GM21825 (cell line): ENCODE data around the gene FGF22.
A peak's percentile ranks its signal among the peaks of the same experiment; 100 is the strongest.
"Not testable (repeated sequence)": the region's sequence is repeated elsewhere in the genome, so short reads cannot be mapped to it uniquely, and the experiment has no call there.

ENCODE experiments used
- ATAC-seq: cut with Tn5 transposase; IDR thresholded peaks from one replicate; pipeline ENCODE4 v1.9.1; 2021; ENCODE audit warnings: mild to moderate bottlenecking, moderate library complexity; ENCODE audit not compliant: unreplicated experiment

The FGF22 gene

DNA sequence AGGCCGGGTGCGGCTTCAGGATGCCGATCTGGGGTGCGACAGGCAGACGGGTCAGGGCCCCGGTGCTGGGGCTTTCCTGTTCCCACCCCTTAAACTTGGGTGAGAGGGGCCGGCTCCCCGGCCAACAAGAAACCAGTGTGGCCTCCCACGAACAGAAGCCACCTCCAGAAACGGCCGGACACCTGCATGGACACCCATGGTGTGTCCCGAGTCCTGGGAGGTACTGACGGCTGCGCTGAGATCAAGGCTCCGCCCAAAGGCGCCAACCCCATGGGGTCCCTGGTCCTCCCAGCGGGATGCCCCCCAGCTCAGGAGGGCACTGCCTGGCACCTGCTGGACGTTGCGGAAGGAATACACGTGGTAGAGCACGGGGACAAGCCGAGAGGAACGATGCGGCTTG, 17.9 kb upstream of the FGF22 start:
- ATAC-seq: no peak

DNA sequence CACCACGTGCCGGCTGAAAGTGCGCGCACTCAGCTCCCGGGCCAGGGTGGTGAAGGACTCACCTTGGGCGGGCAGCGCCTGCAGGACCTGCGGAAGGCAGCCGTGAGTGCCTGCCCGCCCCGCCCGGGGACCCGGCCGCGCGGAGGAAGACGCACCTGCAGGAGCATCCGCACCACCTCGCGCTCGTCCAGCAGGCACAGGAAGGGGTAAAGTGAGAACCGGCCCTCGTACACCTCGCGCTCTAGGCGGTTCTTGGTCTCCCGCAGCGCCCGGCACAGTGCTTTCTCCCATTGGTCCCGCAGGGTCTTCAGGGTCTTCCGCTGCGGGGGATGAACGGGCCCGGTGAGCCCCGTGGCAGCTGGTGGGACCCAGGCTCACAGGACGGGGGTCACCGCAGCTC, 17.0 kb upstream of the FGF22 start:
- ATAC-seq: no peak

DNA sequence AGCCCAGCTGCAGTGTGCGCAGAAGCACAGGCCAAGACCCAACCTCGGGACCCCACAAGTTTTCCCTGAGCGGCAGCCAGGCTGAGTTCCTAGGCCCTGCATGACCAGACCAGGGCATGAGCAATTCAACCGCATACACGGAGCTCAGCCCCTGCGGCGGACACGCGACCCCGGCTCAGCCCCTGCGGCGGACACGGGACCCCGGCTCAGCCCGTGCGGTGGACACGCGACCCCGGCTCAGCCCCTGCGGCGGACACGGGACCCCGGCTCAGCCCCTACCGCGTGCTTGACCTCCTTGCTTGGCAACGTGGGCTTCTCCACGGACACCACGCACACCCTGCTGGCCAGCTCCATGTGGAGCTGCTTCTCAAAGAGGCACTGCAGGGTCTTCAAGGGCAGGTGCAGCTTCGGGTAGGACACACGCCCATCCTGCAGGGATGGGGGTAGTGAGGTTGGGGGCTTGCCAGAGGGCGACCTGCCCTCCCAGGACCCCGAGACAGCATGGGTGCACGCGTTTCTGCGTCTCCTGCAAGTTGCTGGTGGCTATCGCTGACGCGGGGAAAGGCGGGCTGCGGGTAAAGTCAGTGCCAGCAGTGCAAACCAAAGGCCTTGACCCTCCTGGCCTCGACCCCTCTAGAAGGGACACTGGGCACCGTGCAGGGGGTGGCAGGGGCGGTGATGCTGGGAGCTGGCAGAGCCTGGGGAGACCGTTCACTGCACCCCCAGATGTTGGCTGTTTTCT, 16.3 kb upstream of the FGF22 start:
- no peak for ATAC-seq

DNA sequence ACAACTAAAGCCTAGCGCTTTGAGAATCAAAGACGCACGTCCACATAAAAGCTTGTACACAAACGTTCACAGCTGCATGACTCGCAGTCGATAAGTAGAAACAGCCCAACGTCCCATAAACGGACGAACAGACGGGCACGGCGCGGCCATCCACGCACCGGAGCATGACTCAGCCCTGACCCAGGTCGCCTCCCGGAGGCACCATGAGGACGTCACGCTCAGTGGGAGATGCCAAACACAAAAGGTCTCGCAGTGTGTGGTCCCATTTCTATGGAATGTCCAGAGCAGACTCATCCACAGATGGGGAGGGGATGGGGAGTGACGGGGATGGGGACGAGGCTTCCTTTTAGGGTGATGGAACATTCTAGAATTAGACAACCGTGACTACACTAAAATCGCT, 15.7 kb upstream of the FGF22 start:
- no peak for ATAC-seq

DNA sequence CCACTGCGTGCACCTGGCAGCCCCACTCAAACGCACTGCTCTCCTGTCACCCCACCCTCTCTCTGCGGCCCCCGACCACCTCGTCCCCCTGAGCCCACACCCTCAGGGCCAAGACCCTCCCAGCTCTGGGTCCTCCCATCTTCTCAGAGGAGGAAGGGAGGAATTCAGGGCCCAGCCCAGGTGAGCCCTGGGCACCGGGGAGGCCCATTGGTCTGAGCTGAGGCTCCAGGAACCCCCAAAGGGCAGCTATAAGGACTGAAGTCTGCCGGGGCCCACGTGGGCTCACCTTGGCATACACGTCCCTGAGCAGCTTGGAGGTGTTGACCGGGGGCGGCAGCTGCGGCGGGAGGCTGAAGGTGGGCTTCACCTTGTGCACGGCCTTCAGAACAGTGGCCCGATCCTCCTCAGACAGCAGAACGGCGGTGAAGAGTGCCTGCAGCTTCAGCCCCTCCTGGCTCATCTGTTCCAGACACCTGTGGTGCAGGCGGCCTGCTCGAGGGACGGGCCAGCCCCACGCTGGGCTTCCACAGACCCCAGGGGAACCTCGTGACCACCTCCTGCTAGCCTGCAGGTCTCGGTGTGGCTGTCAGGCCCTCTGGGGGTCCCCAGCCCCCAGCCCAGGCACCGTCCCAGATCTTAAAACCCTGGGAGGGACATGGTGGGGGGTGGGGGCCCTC, 15.1 kb upstream of the FGF22 start:
- no peak for ATAC-seq

DNA sequence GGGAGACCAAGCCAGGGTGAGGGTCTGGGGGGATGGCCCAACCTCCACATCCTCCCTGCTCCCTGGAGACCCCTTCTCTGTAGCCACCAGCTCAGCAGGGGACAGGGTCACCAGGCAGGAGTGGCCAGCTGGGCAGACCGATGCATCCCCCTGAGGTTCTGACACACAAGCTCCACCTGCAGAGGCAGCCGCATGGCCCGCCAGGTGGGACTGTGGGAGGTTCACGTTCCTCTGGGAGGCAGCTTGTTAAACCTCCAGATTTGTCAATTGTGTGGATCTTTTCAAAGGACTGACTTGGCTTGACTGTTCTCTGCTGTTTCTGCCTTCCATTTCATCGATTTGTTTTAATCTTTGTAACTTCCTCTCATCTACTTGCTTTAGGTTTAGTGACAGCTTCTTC, 14.4 kb upstream of the FGF22 start:
- ATAC-seq: no peak

DNA sequence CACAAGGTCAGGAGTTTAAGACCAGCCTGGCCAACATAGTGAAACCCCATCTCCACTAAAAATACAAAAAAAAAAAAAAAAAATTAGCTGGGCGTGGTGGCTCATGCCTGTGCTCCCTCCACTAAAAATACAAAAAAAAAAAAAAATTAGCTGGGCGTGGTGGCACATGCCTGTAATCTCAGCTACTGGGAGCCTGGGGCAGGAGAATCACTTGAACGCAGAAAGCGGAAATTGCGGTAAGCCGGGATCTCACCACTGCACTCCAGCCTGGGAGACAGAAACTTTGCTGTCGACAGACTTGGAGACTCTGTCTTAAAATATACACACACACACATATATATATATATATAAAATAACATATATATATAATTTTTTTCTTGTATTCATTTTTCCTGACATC, 13.1 kb upstream of the FGF22 start:
- ATAC-seq: not testable (repeated sequence)

DNA sequence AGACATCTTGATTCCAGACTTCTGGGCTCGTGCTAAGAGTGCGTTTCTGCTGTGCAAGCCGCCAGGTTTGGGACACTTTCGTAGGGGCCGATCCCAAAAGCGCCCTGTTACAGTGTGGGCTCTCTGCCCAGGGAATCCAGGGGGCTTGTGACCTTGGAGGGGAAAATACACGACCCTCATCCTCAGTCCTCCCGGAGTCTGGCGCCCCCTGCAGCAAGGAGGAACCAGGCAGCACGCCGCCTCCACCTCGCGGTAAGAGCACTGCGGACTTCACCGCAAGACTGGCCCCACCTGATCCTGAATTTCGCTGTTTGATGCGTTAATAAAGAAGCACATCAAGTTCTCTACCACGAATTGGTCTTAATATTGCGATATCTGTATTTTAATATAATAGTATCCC, 11.5 kb upstream of the FGF22 start:
- ATAC-seq: no peak

DNA sequence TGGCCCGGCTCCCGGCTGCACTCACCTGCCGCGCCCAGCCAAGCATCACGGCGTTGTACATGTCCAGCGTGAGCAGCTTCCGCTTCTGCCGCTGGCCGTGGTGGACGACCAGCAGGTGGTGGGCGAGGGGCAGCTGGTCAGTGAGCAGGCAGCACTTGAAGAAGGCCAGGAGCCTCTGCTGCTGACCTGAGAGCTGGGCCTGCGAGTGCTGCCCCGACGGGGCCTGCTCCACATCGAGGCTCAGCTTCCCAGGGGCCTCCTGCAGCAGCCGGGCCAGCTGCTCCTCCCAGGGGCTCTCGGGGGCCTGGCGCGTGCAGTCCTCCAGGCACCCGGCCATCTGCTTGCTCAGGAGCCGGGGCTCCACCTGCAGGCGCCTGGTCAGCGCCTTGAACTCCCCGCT, 10.2 kb upstream of the FGF22 start:
- not testable (repeated sequence) for ATAC-seq

DNA sequence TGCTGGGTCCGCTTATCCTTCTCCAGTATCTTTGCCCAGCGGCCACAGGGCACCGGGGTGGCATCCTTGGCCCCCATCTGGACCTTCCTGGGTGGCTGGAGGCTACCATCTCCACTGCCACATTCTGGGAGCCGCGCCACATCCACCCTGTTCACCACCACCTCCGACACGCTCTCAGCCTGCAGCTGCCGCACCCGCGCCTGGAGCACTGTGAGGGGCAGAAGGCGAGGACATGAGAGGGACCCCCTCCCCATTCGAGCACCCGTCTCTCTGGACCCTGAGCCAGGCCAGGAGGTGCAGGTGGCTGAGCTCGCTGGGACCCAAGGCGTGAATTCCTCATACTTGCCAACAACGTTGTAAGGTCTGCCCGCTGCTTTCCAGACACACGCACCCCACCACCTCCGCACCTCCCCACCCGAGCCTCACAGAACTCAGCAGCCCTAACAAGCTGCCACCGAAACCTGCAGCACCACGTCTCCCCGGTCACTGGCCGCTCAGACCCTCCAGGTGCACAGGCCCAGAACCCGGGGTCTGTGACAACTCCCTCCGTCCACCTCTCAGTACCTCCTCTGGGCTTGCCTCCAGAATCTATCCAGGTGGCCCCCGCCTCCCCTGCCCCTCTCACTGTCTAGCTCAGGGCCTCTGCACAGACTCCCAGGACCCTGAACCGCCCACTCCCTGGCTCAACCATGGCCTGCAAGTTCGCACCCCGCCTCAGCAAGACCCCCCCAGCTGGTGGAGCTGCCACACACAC, 9.5 kb upstream of the FGF22 start:
- no peak for ATAC-seq

DNA sequence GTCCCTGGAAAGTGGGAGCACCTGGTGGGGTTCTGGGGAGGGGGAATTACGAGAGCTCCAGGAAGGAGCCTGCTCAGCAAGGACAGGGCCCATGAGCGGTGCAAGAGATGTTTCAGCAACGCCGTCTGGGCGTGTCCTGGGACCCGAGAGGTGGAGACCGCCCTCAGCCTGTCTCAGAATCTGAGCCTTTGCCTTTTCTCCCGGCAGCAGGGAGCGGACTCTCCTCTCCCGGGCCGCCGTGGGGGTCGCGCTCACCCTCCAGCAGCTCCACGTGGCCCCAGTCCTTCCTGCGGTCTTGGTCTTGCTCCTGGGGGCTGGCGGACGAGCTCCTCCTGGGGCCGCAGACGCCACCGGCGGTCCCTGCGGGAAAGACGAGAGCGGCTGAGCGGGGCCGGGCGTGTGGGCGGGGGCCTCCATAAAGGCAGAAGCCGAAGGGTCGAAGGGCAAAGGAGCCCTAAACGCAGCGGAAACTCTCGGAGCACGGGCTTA, 7.1 kb upstream of the FGF22 start:
- ATAC-seq: peak; percentile 12

DNA sequence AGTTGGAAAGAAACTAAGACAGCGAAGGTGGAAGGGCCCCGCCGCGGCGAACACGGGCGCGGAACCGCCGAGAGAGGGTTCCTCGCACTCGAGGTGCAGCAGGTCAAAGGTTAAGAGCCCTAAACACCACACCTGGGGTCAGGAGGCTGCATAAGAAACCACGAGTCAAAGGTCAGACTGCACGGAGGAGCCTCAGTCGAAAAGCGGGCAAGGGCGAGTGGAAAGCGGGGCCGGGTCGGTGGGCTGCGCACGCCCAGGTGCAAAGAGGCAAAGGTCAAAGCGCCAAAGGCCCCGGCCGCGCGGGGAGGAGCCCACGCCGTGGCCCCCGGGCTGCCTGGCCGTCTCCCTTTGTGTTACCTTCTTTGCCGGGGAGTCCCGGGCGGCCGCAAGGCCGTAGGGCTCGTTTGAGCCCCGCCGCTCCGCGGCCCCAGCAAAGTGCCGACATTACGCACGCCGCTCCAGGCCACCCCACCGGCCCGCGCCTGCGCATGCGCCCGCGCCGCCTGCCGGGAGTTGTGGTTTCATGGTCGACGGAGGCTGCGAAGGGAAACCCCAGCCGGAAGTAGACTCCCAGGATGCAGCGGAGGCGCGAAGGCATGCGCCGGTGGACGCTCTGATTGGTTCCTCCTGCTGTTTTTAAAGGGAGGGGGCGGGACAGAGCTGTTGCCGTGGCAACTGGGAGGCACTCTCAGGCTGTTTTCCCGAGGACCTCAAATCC, 6.5 kb upstream of the FGF22 start, which contains the start of gene POLRMT:
POLRMT (minus strand) TSS at position 470 of the 718 bp plus-strand sequence; CDS start at position 445, 25 bp downstream.
- peak; percentile 71 for ATAC-seq

DNA sequence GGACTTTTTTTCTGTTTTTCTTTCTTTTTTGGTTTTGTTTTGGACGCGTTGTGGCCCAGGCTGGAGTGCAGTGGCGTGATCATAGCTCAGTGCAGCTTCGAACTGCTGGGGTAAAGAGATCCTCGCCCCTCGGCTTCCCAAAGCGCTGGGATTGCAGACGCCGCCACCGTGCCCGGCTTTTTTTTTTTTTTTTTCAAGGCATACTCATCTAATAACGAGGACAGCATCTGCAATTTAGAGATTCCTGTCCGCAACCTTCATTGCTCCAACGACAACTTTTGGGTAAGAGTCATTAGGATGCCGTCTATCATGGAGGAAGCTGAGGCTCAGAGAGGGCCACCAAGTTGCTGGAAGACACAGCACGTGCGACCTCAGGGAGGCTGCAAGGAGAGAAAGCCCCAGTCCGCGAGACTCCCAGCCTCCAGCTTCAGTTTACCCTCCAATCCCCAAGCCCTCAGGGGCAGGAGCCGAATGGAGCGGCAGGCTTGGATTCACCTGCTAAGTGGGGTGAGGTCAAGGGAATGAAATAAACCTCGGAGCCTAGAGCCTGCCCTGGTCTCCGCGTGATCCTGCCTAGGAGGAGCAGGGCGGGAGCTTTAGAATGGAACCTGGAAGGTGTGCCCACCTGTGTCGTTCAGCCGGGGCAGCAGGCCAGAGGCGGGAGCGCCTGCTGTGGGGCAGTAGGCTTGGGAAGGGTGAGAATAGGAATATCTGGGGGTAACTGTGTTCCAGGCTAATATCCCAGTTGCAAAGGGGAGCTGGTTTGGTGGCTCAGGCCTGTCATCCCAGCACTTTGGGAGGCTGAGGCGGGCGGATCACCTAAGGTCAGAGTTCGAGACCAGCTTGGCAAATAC, 5.7 kb upstream of the FGF22 start:
- no peak for ATAC-seq

DNA sequence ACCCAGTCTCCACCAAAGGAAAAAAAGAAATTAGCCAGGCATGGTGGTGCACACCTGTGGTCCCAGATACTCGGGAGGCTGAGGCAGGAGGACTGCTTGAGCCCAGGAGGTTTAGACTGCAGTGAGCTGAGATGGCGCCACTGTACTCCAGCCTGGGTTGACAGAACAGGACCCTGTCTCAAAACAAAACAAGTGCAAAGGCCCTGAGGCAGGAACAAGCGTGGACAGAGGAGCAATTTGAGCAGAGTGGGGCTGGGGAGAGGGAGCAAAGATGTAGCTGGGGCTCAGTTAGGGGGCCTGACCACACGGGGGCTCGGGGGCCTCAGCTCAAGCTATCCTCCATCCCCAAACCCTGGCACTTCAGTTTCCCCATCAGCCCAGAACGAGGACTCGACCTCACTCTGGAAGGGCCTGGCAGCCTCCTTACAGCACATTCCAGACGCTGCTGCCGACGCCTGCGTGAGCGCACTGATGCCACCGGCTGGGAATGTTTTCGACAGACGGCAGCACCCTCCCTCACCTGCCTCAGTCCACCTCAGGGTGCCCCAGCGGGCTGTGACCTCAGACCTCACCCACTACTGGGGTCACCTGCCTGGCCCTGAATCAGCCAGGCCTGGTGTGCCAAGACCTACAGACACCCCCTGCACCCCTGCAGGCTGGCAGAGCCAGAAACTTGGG, 4.6 kb upstream of the FGF22 start:
- no peak for ATAC-seq

DNA sequence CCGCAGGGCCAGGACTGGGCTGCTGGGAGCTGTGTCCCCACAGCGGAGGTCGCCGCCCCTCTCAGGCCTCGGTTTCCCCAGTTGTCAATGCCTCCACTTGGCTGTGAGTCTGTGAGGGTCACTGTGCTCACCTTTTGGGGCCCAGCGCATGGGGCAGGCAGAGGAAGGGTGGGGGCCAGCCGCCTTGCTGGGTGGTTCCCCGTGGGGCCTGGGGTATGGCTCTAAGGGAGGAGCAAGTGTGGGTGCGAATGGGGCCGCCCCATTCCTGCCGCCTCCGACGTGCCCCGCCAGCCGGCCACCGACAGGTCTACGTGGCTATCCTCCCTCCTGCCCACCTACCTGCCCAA, 800 bp upstream of the FGF22 start:
- ATAC-seq: no peak

DNA sequence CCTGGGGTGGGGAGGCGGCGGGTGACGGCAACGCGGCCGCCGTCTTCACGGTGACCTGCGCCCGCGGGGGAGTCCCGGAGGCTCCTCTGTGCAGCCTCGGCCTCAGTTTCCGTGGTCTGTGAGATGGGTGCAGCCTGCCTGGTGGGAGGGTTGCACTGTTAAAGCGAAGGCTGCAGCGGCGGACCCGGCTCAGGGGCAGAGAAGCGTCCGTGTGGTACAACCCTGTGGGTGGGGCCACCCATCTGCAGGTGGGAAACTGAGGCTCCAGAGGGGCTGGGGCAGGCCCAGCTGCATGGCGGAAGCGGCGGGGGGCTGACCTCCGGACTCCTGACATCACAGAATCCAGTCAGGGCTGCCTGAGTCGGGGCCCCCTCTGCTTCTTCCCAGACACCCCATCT, 481 bp downstream of the FGF22 start:
- no peak for ATAC-seq

DNA sequence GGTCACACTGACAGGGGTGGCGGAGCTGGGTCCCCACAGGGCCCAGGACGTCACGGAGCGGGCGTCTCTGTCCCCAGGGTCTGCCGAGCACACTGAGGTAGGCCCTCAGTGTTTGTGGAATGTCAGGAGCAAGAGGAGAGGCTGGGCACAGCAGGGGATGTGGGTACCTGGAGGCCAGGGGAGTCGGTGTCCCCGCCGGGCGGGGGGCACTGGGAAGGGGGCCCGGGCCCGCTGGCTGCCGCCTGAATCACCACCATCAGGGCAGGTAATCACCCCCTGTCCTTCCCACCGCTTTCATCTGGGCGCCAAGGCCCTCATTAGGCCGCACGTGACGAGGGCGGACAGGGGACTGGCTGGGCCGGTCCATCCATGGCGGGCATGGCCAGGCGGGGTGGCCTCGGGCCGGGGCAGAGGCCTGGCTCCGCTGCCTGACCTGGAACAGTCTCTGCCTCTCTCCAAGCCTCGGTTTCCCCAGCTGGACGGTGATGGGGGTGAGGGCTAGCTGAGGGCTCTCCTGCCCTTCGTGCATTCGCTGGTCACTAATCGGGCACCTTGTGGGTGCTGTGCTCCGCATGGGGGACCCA, 1.0 kb downstream of the FGF22 start:
- ATAC-seq: no peak

DNA sequence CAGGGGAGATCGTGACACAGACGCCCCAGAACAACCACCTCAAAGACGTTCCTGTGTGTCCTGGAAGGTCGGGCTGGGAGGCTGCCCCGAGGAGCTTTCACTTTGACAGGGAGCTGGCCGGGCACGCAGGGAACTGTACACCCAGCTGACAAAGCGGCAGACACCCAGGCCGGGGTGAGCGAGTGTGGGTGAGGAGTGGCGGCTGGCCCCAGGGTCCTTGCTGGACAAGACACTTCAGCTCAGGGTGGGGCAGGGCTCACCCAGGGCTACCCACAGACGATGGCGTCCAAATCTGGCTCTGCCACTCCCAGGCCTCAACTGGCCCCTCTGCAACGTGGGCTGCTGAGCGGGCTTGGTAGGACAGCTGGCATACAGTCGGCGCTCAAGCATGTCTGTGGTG, 2.0 kb downstream of the FGF22 start:
- no peak for ATAC-seq
